Motor neuron (in vitro differentiated cells): ENCODE data around the gene ZNF91. TPM values are rescaled to one million over a fixed set of nuclear protein-coding genes. Genes with fewer than 3 reads are reported as not detected.
"Not testable (repeated sequence)": the region's sequence is repeated elsewhere in the genome, so short reads cannot be mapped to it uniquely, and the experiment has no call there.

Source experiments
- ATAC-seq, 8 experiments: fragments of 200-7000 bp; cut with Tn5 transposase; replicated peaks in 6 of 8; 2 replicates each; pipeline ENCODE4 v1.8.0; 2021; ENCODE audit warnings: mild to moderate bottlenecking in 8 of 8, moderate library complexity in 8 of 8
- H3K27ac ChIP-seq, 2 donors: fragments of 250-450 bp; sonication (Bioruptor Pico); 2 replicates each; pipeline ENCODE4 v1.9.0; 2021; ENCODE audit warnings: antibody characterized with exemption in 2 of 2, mild to moderate bottlenecking in 2 of 2, moderate library complexity in 1 of 2
- H3K4me1 ChIP-seq, 2 donors: fragments of 250-450 bp; sonication (Bioruptor Pico); replicated peaks in 1 of 2; 2 replicates each; pipeline ENCODE4 v1.6.1; 2021; ENCODE audit warnings: antibody characterized with exemption in 2 of 2, mild to moderate bottlenecking in 2 of 2, moderate library complexity in 1 of 2
- H3K4me3 ChIP-seq, 5 donors: fragments of 250-450 bp; sonication (Bioruptor Pico); 2 replicates each; pipeline ENCODE4 v1.9.0; 2021; ENCODE audit warnings: antibody characterized with exemption in 5 of 5, mild to moderate bottlenecking in 5 of 5, moderate library complexity in 4 of 5
- WGBS, 10 experiments: fragments of 450-650 bp; shearing (Covaris generic); methylation state at CpG; one replicate each; pipeline ENCODE4 v1.0.0; 2022; 5-methylcytosine and 5-hydroxymethylcytosine counted together
- in situ Hi-C, 9 experiments: fragments of 400-800 bp; cut with MboI; loops; one replicate each; pipeline ENCODE4 v1.15.0; 2021; ENCODE audit warnings: low sequenced_read_pairs in 9 of 9, low pct_unique_long_range_greater_than_20kb in 2 of 9; ENCODE audit not compliant: unreplicated experiment in 9 of 9
- total RNA-seq, 8 experiments: library from RNA; unstranded; fragments of 300-600 nt; gene quantifications; 2 replicates each; pipeline versions ENCODE4 v1.2.3 to v1.2.4, GENCODE V29; 2022

ZNF91 gene
- total RNA-seq, 8 experiments from 2014 or later: 18.1 to 233 (median 137) TPM

DNA sequence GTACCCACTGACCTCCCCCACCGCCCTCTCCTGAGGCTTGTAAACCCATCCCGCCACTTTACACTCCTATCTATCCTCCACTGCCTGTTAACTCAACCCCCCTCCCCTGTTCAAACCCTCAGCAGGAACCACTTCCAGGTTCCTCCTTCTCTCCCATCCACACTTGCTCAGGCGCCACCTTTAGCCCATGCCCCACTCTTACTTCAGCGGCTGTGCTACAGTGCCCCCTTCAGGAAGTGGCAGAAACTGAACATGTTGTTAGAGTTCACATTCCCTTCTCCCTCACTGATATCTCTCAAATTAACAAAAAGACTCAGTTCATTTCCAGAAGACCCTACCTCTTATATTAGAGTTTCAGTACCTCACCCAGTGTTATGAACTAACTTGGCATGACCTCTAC is 49.4 kb downstream of the ZNF91 start:
- no peak for ATAC-seq
- WGBS, 10 experiments: 86 to 100% (median 100%) methylated on average over 1 to 4 of the region's 4 CpGs; no CpG with 5 or more reads in 7 of the 10 experiments
- H3K4me1 ChIP-seq: no peaks in the 10 kb centered on the region
- no peak overlapping the region for H3K27ac ChIP-seq
- no peak overlapping the region for H3K4me3 ChIP-seq
- in situ Hi-C loops: no loop called here

DNA sequence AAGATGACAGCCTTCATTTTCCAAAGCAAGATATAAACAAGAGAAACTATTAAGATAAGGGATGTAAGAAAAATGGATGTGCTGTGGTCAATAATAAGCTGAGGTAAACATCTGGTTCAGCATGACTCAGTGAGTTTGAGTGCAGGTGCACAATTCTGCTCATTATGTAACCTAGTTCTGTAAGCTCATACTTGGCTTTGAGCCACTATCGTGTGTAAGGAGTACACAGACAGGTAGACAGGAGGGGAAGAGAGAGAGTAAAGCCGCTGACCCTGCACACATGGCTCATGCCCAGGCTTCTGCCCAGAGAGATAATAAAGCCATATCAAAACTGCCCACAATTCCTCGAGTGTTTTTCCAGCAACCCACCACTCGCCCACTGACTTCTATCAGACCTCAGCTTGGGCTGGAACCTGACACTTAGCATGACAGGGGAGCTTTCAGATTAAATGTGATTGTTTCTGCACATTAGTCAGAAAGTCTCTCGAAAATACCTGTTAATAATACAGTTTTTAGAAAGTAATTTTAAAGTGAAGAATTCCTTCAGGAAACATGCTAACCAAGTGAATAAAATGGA is 51.7 kb downstream of the ZNF91 start:
- WGBS, 10 experiments: 83 to 100% (median 97%) methylated on average over 1 to 5 of the region's 5 CpGs; no CpG with 5 or more reads in 2 of the 10 experiments
- in situ Hi-C loops: no loop called here
- no peaks in the 10 kb centered on the region for H3K4me1 ChIP-seq
- no peak overlapping the region for H3K4me3 ChIP-seq
- no peak for ATAC-seq
- H3K27ac ChIP-seq: no peak overlapping the region

DNA sequence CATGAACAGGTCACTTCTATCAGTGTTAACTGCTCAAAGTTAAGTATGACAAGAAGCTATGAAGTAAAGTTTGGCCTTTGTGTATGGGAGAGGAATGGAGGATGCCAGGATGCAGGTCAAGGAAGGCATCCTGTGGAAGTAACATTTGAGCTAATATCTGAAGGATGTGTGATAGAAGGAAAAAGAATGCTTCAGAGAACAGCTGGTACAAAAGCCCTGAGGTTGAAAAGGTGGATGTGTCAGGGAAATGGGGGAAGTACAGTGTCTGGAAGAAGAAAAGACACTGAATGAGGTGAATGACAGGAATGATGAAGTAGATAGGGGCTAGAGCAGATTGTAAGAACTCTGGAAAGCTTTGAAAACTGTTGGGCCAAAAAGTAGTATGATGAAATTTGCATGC is 67.1 kb downstream of the ZNF91 start:
- H3K4me1 ChIP-seq: no peaks in the 10 kb centered on the region
- no peak overlapping the region for H3K27ac ChIP-seq
- no peak for ATAC-seq
- H3K4me3 ChIP-seq: no peak overlapping the region
- in situ Hi-C loops: no loop called here

DNA sequence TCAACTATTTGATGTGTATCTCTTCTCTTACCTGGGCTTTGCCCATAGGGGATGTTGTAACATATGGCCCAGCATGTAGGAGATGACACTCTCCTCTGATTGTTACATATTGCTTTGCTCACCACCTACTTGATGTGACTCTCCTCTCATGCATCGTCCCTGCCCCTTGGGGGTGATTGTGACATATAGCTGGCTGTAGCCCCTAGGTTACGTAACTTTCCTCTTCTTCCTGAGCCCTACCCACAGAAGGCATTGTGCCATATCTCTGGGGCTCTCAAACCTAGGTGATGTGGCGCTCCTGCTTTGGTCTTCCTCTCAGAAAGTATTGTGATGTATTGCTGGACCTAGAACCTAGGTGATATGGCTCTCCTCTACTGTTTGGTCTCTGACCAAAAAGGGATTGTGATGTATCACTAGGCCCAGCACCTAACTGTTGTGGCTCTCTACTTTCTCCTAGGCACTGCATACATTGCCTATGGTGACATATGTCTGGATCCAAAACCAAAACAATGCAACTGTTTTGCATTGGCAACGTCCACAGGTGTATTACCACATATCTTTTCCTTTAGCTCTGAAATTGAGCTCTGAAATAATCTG is 73.2 kb downstream of the ZNF91 start:
- in situ Hi-C loops: no loop called here
- WGBS, 10 experiments: 0 to 100% (median 83%) methylated on average over 1 to 4 of the region's 4 CpGs
- Histone ChIP-seq H3K4me1 (no peaks in the 10 kb centered on the region), H3K4me3 (no peak overlapping the region), H3K27ac (no peak overlapping the region)
- peak in 3 of 8 experiments; percentile 14 to 27 (median 18) for ATAC-seq

DNA sequence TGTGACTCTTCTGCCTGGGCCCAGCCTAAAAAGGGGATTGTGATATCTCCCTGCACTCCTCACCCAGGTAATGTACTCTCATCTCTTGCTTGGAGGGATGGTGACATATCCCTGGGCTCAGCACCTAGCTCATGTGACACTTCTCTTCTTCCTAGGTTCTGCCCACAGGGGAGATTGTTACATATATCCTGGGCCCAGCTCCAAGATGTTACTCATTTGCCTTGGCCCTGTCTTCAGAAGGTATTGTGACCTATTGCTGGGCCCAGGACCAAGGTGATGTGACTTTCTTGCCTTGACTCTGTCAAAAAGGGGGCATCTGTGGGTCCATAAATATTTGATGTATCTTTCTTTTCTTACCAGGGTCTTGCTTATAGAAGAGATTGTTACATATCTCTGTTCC is 73.9 kb downstream of the ZNF91 start:
- H3K4me1 ChIP-seq, H3K4me3 ChIP-seq, ATAC-seq, H3K27ac ChIP-seq, in situ Hi-C loops: not testable (repeated sequence)

DNA sequence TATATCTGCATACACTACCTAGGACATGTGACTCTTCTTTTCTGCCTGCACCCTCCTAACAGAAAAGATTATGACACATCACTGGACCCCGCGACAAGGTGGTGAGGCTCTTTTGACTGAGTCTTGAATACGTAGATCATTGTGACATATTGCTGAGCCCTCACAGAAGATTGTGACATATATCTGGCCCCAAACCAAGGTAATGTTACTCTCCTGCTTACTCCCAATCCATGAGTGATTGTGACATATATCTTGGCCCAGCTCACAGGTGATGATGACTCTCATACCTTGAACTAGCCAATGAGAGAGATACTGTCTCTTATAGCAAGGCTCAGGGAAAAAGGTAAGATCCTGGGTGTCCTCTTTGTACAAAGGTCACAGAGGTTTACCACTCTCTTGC is 75.7 kb downstream of the ZNF91 start:
- H3K27ac ChIP-seq, in situ Hi-C loops, H3K4me3 ChIP-seq, ATAC-seq, H3K4me1 ChIP-seq: not testable (repeated sequence)
- 64 to 100% (median 83%) methylated on average over 1 to 3 of the region's 3 CpGs; no CpG with 5 or more reads in 5 of the 10 experiments for WGBS, 10 experiments

DNA sequence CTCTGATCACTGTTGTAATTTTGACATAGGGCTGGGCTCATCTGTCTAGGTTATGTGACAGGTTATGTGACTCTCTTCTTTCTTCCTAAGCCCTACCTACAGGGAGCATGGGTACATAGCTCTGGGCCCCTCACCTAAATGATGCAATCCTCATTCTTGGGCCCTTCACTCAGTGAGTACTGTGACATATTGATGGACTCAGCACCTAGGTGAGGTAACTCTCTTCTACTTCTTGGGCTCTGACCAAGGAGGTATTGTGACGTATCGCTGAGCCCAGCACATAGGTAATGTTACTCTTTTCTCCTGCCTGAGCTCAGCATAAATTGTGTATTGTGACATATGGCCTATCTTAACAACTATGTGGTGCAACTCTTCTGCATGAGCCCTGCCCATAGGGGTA is 76.3 kb downstream of the ZNF91 start:
- 80% methylated on average over 1 of the region's 2 CpGs; no CpG with 5 or more reads in 9 of the 10 experiments for WGBS, 10 experiments
- in situ Hi-C loops, ATAC-seq, H3K27ac ChIP-seq, H3K4me1 ChIP-seq, H3K4me3 ChIP-seq: not testable (repeated sequence)

DNA sequence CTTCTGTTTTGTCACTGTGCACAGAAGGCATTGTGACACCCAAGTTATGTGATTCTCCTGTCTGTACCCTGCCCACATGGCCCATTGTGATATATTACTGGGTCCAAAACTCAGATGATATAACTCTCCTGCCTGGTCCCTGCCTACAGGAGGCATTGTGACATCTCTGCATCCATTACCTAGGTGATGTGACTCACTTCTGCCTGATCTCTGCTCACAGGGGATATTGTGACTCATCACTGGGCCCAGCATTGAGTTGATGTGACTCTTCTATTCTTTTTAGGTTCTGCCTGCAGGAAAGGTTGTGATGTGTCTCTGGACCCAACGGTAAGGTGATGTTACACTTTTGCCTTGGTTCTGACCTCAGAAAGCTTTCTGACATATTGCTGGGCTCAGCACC is 77.1 kb downstream of the ZNF91 start:
- Histone ChIP-seq H3K27ac (no peak overlapping the region), H3K4me1 (no peaks in the 10 kb centered on the region), H3K4me3 (no peak overlapping the region)
- 60 to 100% (median 100%) methylated on average over 1 of the region's 1 CpG; no CpG with 5 or more reads in 7 of the 10 experiments for WGBS, 10 experiments
- ATAC-seq: no peak
- in situ Hi-C loops: no loop called here

DNA sequence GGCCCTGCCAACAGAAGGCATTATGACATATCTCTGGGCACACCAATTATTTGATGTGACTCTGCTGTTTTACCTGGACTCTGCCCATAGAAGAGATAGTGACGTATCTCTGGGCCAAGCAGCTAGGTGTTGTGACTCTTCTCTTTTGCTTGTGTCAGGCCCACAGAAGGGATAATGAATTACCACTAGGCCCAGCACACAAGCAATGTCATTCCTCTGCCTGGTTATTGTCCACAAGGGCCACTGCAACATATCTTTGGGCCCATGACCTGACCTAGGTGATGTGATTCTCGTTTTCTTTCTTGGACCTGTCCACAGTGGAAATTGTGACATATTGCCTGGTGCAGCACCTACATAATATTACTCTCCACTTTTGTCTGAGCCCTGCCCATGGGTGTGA is 80.0 kb downstream of the ZNF91 start:
- Histone ChIP-seq H3K4me1 (no peaks in the 10 kb centered on the region), H3K27ac (no peak overlapping the region), H3K4me3 (no peak overlapping the region)
- WGBS, 10 experiments: 21 to 100% (median 82%) methylated on average over 1 to 2 of the region's 2 CpGs; no CpG with 5 or more reads in 6 of the 10 experiments
- ATAC-seq: no peak
- in situ Hi-C loops: no loop called here

DNA sequence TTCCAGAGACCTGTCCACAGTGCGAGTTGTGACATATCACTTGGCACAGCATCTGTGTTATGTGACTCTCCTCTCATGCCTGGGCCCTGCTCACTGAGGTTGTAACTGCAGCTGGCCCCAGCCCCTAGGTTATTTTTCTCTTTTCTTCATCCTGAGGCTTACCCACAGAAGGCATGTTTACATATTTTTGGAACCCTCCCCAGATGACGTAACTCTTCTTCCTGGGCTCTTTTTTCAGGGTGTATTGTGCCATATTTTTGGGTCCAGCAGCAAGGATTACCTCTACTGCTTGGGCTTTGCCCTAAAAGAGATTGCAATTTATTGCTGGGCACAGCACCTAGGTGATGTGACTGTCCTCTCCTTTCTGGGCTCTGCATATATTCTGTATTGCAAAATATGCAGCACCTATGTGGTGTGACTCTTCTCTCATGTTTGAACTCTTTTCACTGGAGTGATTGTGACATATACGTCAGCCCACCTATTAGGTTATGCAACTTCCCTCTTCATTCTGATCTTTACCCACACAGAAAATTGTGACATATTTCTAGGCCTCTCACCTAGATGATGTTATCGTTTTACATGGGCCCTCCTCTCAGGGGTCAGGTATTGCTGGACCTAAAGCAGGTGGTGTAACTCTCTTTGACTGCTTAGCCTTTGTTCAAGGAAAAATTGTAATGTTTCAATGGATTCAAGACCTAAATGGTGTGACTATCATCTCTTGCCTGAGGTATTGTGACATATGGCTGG is 80.6 kb downstream of the ZNF91 start:
- no peaks in the 10 kb centered on the region for H3K4me1 ChIP-seq
- WGBS, 10 experiments: 35 to 100% (median 73%) methylated on average over 2 to 4 of the region's 4 CpGs; no CpG with 5 or more reads in 1 of the 10 experiments
- no peak overlapping the region for H3K27ac ChIP-seq
- in situ Hi-C loops: no loop called here
- no peak overlapping the region for H3K4me3 ChIP-seq
- ATAC-seq: no peak

DNA sequence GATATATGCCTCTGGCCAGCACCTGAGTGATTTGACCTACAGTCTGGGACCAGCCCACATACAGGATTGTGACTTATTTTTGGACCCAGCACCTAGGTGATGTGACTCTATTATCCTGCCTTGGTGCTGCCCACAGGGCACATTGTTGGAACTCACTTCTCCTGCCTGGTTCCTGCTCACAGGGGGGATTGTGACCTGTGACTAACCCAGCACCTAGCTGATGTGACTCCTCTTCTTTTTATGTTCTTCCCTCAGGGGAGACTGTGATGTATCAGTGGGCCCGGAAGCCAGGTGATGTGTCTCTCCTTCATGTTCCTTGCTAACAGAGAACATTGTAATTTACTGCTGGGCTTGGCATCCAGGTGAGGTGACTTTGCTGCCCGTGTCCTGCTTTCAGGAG is 82.1 kb downstream of the ZNF91 start:
- no peak overlapping the region for H3K4me3 ChIP-seq
- ATAC-seq: no peak
- in situ Hi-C loops: no loop called here
- no peak overlapping the region for H3K27ac ChIP-seq
- 0 to 83% (median 73%) methylated on average over 1 to 2 of the region's 2 CpGs; no CpG with 5 or more reads in 5 of the 10 experiments for WGBS, 10 experiments
- no peaks in the 10 kb centered on the region for H3K4me1 ChIP-seq

DNA sequence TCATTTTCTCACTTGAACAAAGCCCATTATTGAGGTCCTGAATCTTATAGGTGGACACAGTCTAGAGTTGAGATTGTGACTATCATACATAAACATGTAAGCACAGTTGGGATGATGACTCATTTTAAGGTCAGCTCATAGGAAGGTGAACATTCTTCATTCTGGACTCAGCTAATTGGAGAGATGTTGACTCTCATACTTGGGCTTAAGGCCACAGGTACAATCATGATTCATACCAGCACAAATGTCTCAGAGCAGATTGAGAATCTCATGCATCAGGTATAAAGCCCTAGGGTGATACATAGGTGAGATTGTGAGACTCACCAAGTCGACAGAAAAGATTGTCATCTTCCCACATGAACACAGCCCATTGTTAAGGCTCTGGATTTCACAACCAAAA is 82.8 kb downstream of the ZNF91 start:
- no peak for ATAC-seq
- Histone ChIP-seq H3K4me1 (no peaks in the 10 kb centered on the region), H3K4me3 (no peak overlapping the region), H3K27ac (no peak overlapping the region)
- in situ Hi-C loops: no loop called here
- 0 to 40% (median 0%) methylated on average over 1 of the region's 1 CpG; no CpG with 5 or more reads in 7 of the 10 experiments for WGBS, 10 experiments

DNA sequence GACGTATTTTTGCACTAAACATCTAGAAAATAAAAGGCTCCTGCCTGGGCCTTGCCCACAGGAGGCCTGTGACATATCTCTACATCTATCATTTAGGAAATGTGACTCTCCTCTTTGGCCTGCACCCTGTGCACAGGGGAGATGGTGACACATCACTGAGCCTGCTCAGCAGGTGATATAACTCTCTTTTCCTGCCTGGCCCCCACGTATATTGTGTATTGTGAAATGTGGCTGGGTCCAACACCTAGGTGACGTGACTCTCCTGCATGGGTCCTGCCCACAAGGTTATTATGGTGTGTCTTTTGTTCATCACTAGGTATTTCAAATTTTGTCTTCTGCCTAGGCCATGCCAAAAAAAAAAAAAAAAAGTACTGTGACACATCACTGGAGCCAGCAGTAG is 83.7 kb downstream of the ZNF91 start:
- ATAC-seq: no peak
- in situ Hi-C loops: no loop called here
- Histone ChIP-seq H3K4me3 (no peak overlapping the region), H3K27ac (no peak overlapping the region), H3K4me1 (no peaks in the 10 kb centered on the region)
- 20 to 73% (median 30%) methylated on average over 1 to 3 of the region's 3 CpGs; no CpG with 5 or more reads in 6 of the 10 experiments for WGBS, 10 experiments
